GM21717 (cell line): Measurements from ENCODE around the gene TRAPPC14.
A peak's percentile ranks its signal among the peaks of the same experiment; 100 is the strongest.

Source experiments
- ATAC-seq: cut with Tn5 transposase; IDR thresholded peaks from one replicate; pipeline ENCODE4 v1.9.1; 2021; ENCODE audit warnings: mild to moderate bottlenecking, moderate library complexity; ENCODE audit not compliant: unreplicated experiment

TRAPPC14 gene

DNA sequence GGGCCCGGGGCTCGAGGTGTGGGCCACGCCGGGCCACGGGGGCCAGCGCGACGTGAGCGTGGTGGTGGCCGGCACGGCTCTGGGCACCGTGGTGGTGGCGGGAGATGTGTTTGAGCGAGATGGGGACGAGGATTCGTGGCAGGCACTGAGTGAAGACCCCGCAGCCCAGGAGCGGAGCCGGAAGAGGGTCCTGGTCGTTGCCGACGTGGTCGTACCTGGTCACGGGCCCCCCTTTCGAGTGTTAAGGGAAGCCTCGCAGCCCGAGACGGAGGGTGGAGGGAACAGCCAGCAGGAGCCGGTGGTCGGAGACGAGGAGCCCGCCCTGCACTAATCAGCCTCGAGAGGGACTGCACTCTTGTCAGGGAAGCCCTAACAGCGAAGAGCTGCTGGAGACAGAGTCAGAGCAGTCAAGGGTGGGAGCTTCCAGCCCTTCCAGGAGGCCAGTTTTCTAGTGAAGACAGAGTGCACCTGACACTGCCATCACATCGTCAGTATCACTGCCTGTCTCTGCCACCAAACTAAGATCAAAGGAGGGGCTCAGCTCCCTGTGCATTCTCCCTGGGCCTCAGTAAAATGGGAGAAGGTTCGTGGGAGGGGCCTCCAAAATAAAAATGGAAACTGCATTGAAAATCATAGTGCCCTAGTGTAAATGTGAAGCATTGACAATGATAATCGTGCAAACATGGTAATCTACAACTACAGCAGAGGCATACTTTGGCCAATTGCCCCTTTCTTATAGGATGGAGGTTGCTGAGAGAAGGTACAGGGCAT lies 30.5 kb downstream of the TRAPPC14 start:
- ATAC-seq, result no peak

DNA sequence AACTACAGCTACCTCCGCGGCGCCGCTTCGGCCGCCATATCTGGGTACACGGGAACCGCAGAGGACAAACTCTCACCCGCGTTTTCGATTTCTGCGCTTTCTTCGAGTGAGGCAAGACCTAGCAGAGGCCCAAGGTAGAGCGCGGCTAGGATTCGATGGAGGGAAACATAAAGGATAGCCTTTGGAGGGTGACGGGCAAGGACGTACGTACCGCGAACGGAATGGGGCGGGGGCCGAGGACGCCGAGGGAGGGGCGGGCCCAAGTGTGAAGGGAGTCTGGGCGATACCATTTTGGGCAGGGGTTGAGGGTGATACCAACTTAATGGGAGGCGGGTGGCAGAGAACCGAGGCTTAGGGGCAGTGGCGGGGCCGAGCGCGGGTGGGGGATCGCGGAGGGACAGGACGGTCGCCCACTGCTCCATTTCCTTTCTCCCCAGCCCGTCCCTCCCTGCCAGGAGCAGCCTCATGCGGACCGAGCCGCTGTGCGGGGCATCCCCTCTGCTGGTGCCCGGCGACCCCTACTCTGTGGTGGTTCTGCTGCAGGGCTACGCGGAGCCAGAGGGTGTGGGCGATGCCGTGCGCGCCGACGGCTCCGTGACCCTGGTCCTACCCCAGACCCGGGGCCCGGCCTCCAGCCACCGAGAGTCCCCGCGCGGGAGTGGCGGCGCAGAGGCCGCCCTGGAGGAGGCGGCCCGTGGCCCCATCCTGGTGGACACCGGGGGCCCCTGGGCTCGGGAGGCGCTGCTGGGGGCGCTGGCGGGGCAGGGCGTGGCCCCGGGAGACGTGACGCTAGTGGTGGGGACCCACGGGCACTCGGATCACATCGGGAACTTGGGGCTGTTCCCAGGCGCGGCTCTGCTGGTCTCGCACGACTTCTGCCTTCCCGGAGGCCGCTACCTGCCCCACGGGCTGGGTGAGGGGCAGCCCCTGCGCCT lies 31.3 kb downstream of the TRAPPC14 start, which contains the start of gene MBLAC1:
MBLAC1 (plus strand) TSS at position 37 of the 935 bp plus-strand sequence; CDS start at position 466, 429 bp downstream.
- peak; percentile 69 for ATAC-seq

GRCh38 chr7:100126239-100126930 lies 32.1 kb downstream of the TRAPPC14 start:
- peak; percentile 21 for ATAC-seq

GRCh38 chr7:100124301-100125230 lies 34.0 kb downstream of the TRAPPC14 start:
- no peak for ATAC-seq

GRCh38 chr7:100122568-100122967 lies 36.0 kb downstream of the TRAPPC14 start:
- ATAC-seq, result no peak

GRCh38 chr7:100122067-100122466 lies 36.5 kb downstream of the TRAPPC14 start:
- no peak for ATAC-seq

GRCh38 chr7:100120733-100121036 lies 37.8 kb downstream of the TRAPPC14 start:
- ATAC-seq, result no peak

GRCh38 chr7:100119970-100120732 lies 38.4 kb downstream of the TRAPPC14 start:
- ATAC-seq, result no peak

- ATAC-seq, result peak; percentile 65
These were observed 39.2 kb downstream of the TRAPPC14 start, which contains the start of the genes CNPY4 and TAF6 for GRCh38 chr7:100119072-100119969. Gene CNPY4, plus strand, starts transcription at chr7:100119634. Its CDS starts 111 bp downstream, at chr7:100119745. Gene TAF6, minus strand, starts transcription at chr7:100119358. Its CDS starts 5,149 bp downstream, at chr7:100114209.

- no peak for ATAC-seq
These were observed 40.0 kb downstream of the TRAPPC14 start for GRCh38 chr7:100118388-100119071.

DNA sequence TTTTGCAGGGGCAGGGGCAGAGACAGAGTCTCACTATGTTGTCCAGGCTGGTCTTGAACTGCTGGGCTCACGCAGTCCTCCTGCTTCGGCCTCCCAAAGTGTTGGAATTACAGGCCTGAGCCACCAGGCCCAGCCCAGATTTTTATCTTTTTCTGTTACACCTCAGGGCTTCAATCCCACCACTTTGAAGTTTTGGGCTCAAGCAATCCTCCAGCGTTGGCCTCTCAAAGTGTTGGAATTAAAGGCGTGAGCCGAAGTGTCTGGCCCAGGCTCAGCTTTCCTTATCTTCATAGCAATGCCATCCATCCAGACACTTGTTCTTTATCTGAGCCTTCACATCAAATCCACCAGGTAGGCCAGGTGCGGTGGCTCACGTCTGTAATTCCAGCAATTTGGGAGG lies 43.5 kb downstream of the TRAPPC14 start:
- ATAC-seq, result no peak

GRCh38 chr7:100111914-100112313 lies 46.6 kb downstream of the TRAPPC14 start:
- no peak for ATAC-seq

GRCh38 chr7:100111156-100111555 lies 47.4 kb downstream of the TRAPPC14 start:
- no peak for ATAC-seq

- ATAC-seq, result no peak
These were observed 48.9 kb downstream of the TRAPPC14 start for GRCh38 chr7:100109521-100110163.

DNA sequence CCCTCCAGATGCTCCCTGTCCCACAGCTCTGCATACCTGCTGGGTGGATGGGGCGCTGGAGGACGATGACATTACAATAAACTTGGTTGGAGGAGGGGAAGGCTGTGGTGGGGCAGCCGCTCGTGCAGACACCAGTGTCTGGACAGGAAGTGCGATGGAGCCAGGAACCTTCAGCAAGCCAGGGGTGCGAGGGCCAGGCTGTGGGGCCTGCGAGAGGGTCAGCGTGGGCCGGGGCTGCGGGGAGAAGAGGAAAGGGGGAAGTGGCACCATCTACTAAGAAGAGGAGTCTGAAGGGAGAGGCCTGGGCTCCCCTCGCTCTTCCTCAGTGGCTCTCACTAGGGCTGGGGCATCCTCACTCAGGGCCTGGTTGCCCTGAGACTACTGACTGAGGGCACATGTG lies 50.6 kb downstream of the TRAPPC14 start:
- no peak for ATAC-seq

DNA sequence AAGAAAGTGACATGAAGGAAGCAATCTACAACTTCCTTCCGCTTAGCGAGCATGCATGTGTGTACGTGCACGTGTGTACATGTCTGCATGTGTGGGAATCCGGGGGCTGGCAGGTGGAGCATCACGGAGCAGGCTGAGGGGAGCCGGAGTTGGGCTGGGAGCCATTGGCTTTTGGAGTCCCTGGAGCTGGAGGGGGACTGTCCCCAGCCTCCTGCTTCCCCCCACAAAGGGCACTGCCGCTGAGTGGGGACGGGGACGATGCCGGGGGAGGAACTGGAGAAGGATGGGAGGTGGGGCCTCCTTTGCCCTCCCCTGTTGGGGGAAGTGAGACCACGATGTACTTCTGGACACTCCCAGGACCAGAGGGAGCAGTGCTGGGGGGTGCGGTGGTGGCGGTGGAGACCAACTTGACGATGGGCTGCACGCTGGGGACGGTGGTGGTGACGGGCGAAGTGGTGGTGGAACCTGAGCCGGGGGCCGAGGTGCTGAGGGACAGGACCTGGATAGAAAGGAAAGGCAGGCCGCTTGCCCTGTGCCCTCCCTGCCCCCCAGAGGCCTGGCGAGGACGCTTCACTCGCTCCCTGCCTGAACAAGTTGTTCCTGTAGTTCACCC lies 51.3 kb downstream of the TRAPPC14 start:
- ATAC-seq, result no peak

- no peak for ATAC-seq
These were observed 51.9 kb downstream of the TRAPPC14 start for GRCh38 chr7:100106633-100107032.
